Keratinocyte (primary cell): ENCODE measurements around the gene PSMD2. TPM values are rescaled to one million over a fixed set of nuclear protein-coding genes. Genes with fewer than 3 reads are reported as not detected.

ENCODE experiments used
- DNase-seq: peaks from one replicate; pipeline ENCODE4 v3.0.0-alpha.2; 2011; ENCODE audit warnings: low read depth, missing footprints, low spot score
- FAIRE-seq: peaks from 2 replicates; lab custom pipeline; 2011; peaks lifted over from hg19 to GRCh38; lab: Jason Lieb, UNC
- H2AFZ ChIP-seq: 2 replicates; pipeline ENCODE4 v1.6.0; 2012; ENCODE audit warnings: low read length, control low read depth, inconsistent platforms; ENCODE audit not compliant: control insufficient read depth
- H3K27ac ChIP-seq: 2 replicates; pipeline ENCODE4 v1.5.1; 2011; ENCODE audit warnings: low read length; ENCODE audit not compliant: control insufficient read depth, insufficient read depth
- H3K27me3 ChIP-seq: 3 replicates; pipeline ENCODE4 v1.6.0; 2011; ENCODE audit warnings: low read length; ENCODE audit not compliant: control insufficient read depth, insufficient read depth; ENCODE audit errors: extremely low read depth
- H3K36me3 ChIP-seq, 2 experiments: 2 replicates in 1 of 2; 3 replicates in 1 of 2; pipeline ENCODE4 v1.5.1; 2011; ENCODE audit warnings: low read length in 2 of 2, mild to moderate bottlenecking in 1 of 2; ENCODE audit not compliant: control insufficient read depth in 2 of 2, insufficient read depth in 2 of 2; ENCODE audit errors: extremely low read depth in 1 of 2
- H3K4me1 ChIP-seq: 3 replicates; pipeline ENCODE4 v1.5.1; 2011; ENCODE audit warnings: low read length; ENCODE audit not compliant: control insufficient read depth, insufficient read depth; ENCODE audit errors: extremely low read depth
- H3K4me2 ChIP-seq: 3 replicates; pipeline ENCODE4 v1.6.0; 2011; ENCODE audit warnings: low read depth, low read length; ENCODE audit not compliant: control insufficient read depth, insufficient read depth; ENCODE audit errors: extremely low read depth
- H3K4me3 ChIP-seq, 3 experiments: fragments of 200-600 bp in 1 of 3; sonication (generic) in 1 of 3; 2 replicates in 2 of 3; 3 replicates in 1 of 3; pipeline ENCODE4 v1.5.1; 2011 to 2016; ENCODE audit warnings: low read length in 3 of 3, mild to moderate bottlenecking in 3 of 3, control low read depth in 2 of 3, inconsistent platforms in 1 of 3, low read depth in 1 of 3, mixed read lengths in 1 of 3, mixed run types in 1 of 3, moderate library complexity in 1 of 3; ENCODE audit not compliant: control insufficient read depth in 2 of 3, insufficient read depth in 2 of 3; ENCODE audit errors: extremely low read depth in 1 of 3
- H3K79me2 ChIP-seq: 2 replicates; pipeline ENCODE4 v1.6.0; 2012; ENCODE audit warnings: low read length; ENCODE audit not compliant: control insufficient read depth, insufficient read depth
- H3K9ac ChIP-seq: 3 replicates; pipeline ENCODE4 v1.6.0; 2011; ENCODE audit warnings: low read length; ENCODE audit not compliant: control insufficient read depth, insufficient read depth; ENCODE audit errors: extremely low read depth
- H3K9me1 ChIP-seq: 3 replicates; pipeline ENCODE4 v1.6.0; 2011; ENCODE audit warnings: low read length; ENCODE audit not compliant: control insufficient read depth, insufficient read depth; ENCODE audit errors: extremely low read depth
- H3K9me3 ChIP-seq: 2 replicates; pipeline ENCODE4 v1.5.1; 2012; ENCODE audit warnings: low read depth, low read length; ENCODE audit not compliant: control insufficient read depth
- H4K20me1 ChIP-seq: 3 replicates; pipeline ENCODE4 v1.6.0; 2011; ENCODE audit warnings: low read length; ENCODE audit not compliant: control insufficient read depth, insufficient read depth; ENCODE audit errors: extremely low read depth
- EZH2 ChIP-seq: IDR thresholded peaks from one replicate; pipeline ENCODE4 v1.6.1; 2012; ENCODE audit warnings: inconsistent platforms, mild to moderate bottlenecking, low read length, moderate library complexity
- dilution Hi-C: fragments of 300-500 bp; cut with MboI; formaldehyde crosslinking; loops from one replicate; pipeline ENCODE4 v1.7.0; 2020; ENCODE audit warnings: low sequenced_read_pairs; ENCODE audit not compliant: extremely low pct_ligation_motif_present
- polyA plus RNA-seq, 5 experiments: library from polyadenylated mRNA; depleted of rRNA in 3 of 5; stranded (reverse) in 3 of 5; stranded (forward) in 1 of 5; unstranded in 1 of 5; fragments of >200 nt; gene quantifications; 1 replicate in 1 of 5; 2 replicates in 3 of 5; 3 replicates in 1 of 5; pipeline versions ENCODE4 v1.2.1 to v1.2.3, GENCODE V29; 2011 to 2012; ENCODE audit warnings: missing spikeins in 2 of 5, low read depth in 1 of 5, low replicate concordance in 1 of 5
- TF ChIP-seq, protein P1 (sequence below), 3 experiments: IDR thresholded peaks in 1 of 3; conservative IDR thresholded peaks in 1 of 3; optimal IDR thresholded peaks in 1 of 3; 2 replicates in 2 of 3; 3 replicates in 1 of 3; pipeline versions ENCODE3 to v1.5.1; 2011; ENCODE audit warnings: low read length in 3 of 3, mild to moderate bottlenecking in 3 of 3, moderate library complexity in 2 of 3, control low read depth in 1 of 3, inconsistent platforms in 1 of 3; ENCODE audit not compliant: insufficient read depth in 2 of 3; ENCODE audit errors: extremely low read depth in 1 of 3

The PSMD2 gene
- polyA plus RNA-seq, 1 donor (not counting 4 experiments of a cell fraction or from before 2014, with no cell fraction given) = 593 TPM

- no peak for TF ChIP-seq EZH2
- TF ChIP-seq, protein P1, sequence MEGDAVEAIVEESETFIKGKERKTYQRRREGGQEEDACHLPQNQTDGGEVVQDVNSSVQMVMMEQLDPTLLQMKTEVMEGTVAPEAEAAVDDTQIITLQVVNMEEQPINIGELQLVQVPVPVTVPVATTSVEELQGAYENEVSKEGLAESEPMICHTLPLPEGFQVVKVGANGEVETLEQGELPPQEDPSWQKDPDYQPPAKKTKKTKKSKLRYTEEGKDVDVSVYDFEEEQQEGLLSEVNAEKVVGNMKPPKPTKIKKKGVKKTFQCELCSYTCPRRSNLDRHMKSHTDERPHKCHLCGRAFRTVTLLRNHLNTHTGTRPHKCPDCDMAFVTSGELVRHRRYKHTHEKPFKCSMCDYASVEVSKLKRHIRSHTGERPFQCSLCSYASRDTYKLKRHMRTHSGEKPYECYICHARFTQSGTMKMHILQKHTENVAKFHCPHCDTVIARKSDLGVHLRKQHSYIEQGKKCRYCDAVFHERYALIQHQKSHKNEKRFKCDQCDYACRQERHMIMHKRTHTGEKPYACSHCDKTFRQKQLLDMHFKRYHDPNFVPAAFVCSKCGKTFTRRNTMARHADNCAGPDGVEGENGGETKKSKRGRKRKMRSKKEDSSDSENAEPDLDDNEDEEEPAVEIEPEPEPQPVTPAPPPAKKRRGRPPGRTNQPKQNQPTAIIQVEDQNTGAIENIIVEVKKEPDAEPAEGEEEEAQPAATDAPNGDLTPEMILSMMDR (optimal IDR thresholded peaks at IDR 0.05 in 1 of 3, IDR thresholded peaks at IDR 0.05 in 1 of 3, conservative IDR thresholded peaks at IDR 0.05 in 1 of 3; ENCODE audit: extremely low read depth in 1 of 3, insufficient read depth in 2 of 3, low read length in 3 of 3) = no peak
- Histone ChIP-seq H3K9ac (peak overlapping the region; percentile 64), H3K4me3 (peak overlapping the region in 2 of 3 experiments; percentile 4 to 28), H3K36me3 (peaks cover 53 to 59% of the 10 kb centered on the region in 2 experiments), H3K9me1 (peaks cover 3% of the 10 kb centered on the region), H3K4me2 (peak overlapping the region; percentile 73), H3K27ac (peak overlapping the region; percentile 85), H2AFZ (no peak overlapping the region), H3K9me3 (no peaks in the 10 kb centered on the region), H4K20me1 (peaks cover 14% of the 10 kb centered on the region), H3K79me2 (peaks cover 30% of the 10 kb centered on the region), H3K27me3 (no peaks in the 10 kb centered on the region), H3K4me1 (peaks cover 62% of the 10 kb centered on the region)
- DNase-seq = peak; percentile 70
- peak; percentile 98 for FAIRE-seq
- dilution Hi-C loops = no loop called here
These were observed 33.5 kb downstream of the PSMD2 start for GRCh38 chr3:184332370-184333090.

- peaks cover 14% of the 10 kb centered on the region for H4K20me1 ChIP-seq
- H2AFZ ChIP-seq = no peak overlapping the region
- no peaks in the 10 kb centered on the region for H3K27me3 ChIP-seq
- H3K9ac ChIP-seq = peak overlapping the region; percentile 64
- peak overlapping the region; percentile 73 for H3K4me2 ChIP-seq
- DNase-seq (no peak), FAIRE-seq (no peak)
- H3K9me3 ChIP-seq = no peaks in the 10 kb centered on the region
- peaks cover 30% of the 10 kb centered on the region for H3K79me2 ChIP-seq
- H3K36me3 ChIP-seq = peaks cover 48 to 52% of the 10 kb centered on the region in 2 experiments
- TF ChIP-seq EZH2 = no peak
- TF ChIP-seq, protein P1 (optimal IDR thresholded peaks at IDR 0.05 in 1 of 3, IDR thresholded peaks at IDR 0.05 in 1 of 3, conservative IDR thresholded peaks at IDR 0.05 in 1 of 3; ENCODE audit: extremely low read depth in 1 of 3, insufficient read depth in 2 of 3, low read length in 3 of 3) = no peak
- dilution Hi-C loops = no loop called here
- H3K4me1 ChIP-seq = peaks cover 69% of the 10 kb centered on the region
- peak overlapping the region; percentile 85 for H3K27ac ChIP-seq
- no peak overlapping the region for H3K4me3 ChIP-seq
- H3K9me1 ChIP-seq = peaks cover 3% of the 10 kb centered on the region
These were observed 34.1 kb downstream of the PSMD2 start for GRCh38 chr3:184333190-184333589.
